ENCODE data around the gene AHI1. TPM values are rescaled to one million over a fixed set of nuclear protein-coding genes. Genes with fewer than 3 reads are reported as not detected.

The AHI1 gene
- total RNA-seq, 4 donors from 2014 or later = 9.2 to 16.5 (median 11.7) TPM

GRCh38 chr6:135233686-135234491 is 263.7 kb downstream of the AHI1 start:
- WGBS, 2 donors = 71 to 76% methylated on average over 5 of the region's 5 CpGs
- intact Hi-C loops (cut with DNase I; ENCODE audit: low total_unique reads) = no loop called here
- TF ChIP-seq CTCF (IDR thresholded peaks at IDR 0.05) (no peak), POLR2A (IDR thresholded peaks at IDR 0.05) (no peak)
- no peak for DNase-seq (ENCODE audit: low spot score in 2 of 2)
- no peak overlapping the region for H3K4me3 ChIP-seq (ENCODE audit: low read depth, poor library complexity, severe bottlenecking)

Small RNA genes lying within 50 kb of the gene (microRNA-seq; reads per million reads assigned to microRNA genes)
- 0 reads per million in 2 donors for gene MIR548A2 (ENCODE audit: borderline number of aligned reads in 1 of 2, borderline replicate concordance in 2 of 2)
